Measurements from ENCODE around the gene SLC6A5.

Gene SLC6A5

DNA sequence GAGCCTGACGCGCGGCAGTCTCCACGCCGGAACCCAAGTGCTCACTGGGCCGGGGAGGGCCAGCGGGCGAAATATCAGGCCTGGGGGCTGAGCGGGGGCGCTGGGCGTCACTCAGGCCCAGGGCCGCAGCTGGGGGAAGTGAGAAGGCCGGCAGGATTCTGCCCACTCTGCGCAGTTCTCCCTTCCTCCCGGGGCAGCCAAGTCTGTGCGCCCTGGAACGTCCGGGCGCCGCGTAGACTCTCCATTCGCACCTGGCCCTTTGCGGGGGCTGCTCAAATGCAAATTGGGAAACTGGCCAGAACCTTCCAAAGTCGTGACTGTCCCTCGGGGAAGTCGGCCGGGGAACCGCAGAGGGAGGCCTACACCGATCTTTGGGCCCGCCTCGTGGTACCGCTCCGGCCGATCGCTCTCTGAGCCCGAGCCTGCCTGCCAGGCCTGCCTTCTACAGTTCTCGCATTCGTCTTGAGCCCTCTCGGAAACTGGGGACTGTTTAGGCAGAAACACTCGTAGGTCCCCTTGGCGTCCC, 2.2 kb upstream of the SLC6A5 start:
- Histone ChIP-seq H3K27ac (ENCODE audit: low read length) (no peak overlapping the region), H3K27me3 (replicated peaks; ENCODE audit: insufficient read depth, low read length) (peaks cover 21% of the 10 kb centered on the region)

DNA sequence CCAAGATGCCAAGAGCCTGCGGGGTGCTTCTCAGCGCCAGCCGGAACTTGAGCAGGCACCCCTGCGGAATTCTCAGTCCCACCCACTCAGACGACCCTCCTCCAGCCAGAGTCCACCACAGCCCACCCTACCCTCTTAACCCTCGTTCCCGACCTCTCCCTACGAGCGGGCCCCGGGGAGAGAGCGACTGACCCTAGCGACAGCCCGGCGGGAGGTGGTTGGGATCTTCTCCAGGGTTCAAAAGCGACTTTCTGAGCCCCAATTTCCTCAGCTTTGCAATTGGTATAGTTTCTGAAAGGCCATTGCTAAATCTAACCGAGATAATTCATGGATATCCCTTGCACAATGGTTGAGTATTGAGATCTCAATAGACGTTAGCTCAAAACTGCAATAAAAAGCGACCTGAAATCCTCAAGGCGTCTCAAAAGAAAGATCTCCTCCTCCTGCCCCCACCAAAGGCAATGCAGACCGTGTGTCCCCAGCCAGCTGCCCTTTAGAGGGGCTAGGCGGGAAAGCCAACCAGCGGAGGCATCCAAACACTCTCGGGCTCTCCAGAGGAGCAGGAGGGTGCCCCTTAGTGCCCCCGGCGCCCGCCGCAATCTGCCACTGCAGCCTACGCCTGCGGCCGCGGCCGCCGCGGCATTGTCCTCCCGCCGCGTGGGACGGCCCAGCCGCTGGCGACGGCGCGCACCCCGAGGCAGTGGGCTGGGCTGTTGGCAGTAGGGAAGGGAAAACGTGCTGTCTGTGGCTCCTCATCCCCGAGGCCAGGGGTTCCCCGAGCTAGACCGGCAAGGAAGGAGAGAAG, 1.5 kb upstream of the SLC6A5 start:
- TF ChIP-seq, protein P1, sequence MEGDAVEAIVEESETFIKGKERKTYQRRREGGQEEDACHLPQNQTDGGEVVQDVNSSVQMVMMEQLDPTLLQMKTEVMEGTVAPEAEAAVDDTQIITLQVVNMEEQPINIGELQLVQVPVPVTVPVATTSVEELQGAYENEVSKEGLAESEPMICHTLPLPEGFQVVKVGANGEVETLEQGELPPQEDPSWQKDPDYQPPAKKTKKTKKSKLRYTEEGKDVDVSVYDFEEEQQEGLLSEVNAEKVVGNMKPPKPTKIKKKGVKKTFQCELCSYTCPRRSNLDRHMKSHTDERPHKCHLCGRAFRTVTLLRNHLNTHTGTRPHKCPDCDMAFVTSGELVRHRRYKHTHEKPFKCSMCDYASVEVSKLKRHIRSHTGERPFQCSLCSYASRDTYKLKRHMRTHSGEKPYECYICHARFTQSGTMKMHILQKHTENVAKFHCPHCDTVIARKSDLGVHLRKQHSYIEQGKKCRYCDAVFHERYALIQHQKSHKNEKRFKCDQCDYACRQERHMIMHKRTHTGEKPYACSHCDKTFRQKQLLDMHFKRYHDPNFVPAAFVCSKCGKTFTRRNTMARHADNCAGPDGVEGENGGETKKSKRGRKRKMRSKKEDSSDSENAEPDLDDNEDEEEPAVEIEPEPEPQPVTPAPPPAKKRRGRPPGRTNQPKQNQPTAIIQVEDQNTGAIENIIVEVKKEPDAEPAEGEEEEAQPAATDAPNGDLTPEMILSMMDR (IDR thresholded peaks at IDR 0.05; ENCODE audit: low read length), result no peak
- TF ChIP-seq EZH2phosphoT487 (IDR thresholded peaks at IDR 0.05; ENCODE audit: low read length) (no peak), EZH2 (optimal IDR thresholded peaks at IDR 0.05; ENCODE audit: low read depth, low read length) (no peak)
- Histone ChIP-seq H3K79me2 (ENCODE audit: low read length) (no peaks in the 10 kb centered on the region), H3K4me2 (ENCODE audit: low read depth, low read length) (no peak overlapping the region), H2AFZ (ENCODE audit: low read length) (no peak overlapping the region), H3K4me1 (ENCODE audit: low read length) (no peaks in the 10 kb centered on the region), H3K36me3 (replicated peaks; ENCODE audit: insufficient read depth, low read length) (no peaks in the 10 kb centered on the region), H3K9me2 (replicated peaks; ENCODE audit: insufficient read depth, low read length) (no peaks in the 10 kb centered on the region), H3K27ac (ENCODE audit: low read length) (no peak overlapping the region), H4K20me1 (ENCODE audit: insufficient read depth, low read length) (no peaks in the 10 kb centered on the region), H3K27me3 (replicated peaks; ENCODE audit: insufficient read depth, low read length) (peaks cover 25% of the 10 kb centered on the region), H3F3A (ENCODE audit: insufficient read depth, low read length) (no peaks in the 10 kb centered on the region), H3K9ac (ENCODE audit: low read length) (no peak overlapping the region), H3K4me3 (ENCODE audit: low read length) (no peak overlapping the region), H3K9me3 (replicated peaks; ENCODE audit: insufficient read depth, low read length) (no peaks in the 10 kb centered on the region)
- no peak for DNase-seq

More for the DNA sequence above, 2.2 kb upstream of the SLC6A5 start:
- no peaks in the 10 kb centered on the region for H3K4me1 ChIP-seq (ENCODE audit: low read length)
- TF ChIP-seq EZH2 (optimal IDR thresholded peaks at IDR 0.05; ENCODE audit: low read depth, low read length) (no peak), EZH2phosphoT487 (IDR thresholded peaks at IDR 0.05; ENCODE audit: low read length) (no peak)
- TF ChIP-seq, protein P1 (IDR thresholded peaks at IDR 0.05; ENCODE audit: low read length), result no peak
- H3F3A ChIP-seq (ENCODE audit: insufficient read depth, low read length), result no peaks in the 10 kb centered on the region
- no peak overlapping the region for H3K9ac ChIP-seq (ENCODE audit: low read length)
- H3K9me2 ChIP-seq (replicated peaks; ENCODE audit: insufficient read depth, low read length), result no peaks in the 10 kb centered on the region
- no peak for DNase-seq
- no peaks in the 10 kb centered on the region for H3K79me2 ChIP-seq (ENCODE audit: low read length)
- H3K4me3 ChIP-seq (ENCODE audit: low read length), result no peak overlapping the region
- no peaks in the 10 kb centered on the region for H3K36me3 ChIP-seq (replicated peaks; ENCODE audit: insufficient read depth, low read length)
- no peaks in the 10 kb centered on the region for H4K20me1 ChIP-seq (ENCODE audit: insufficient read depth, low read length)
- no peaks in the 10 kb centered on the region for H3K9me3 ChIP-seq (replicated peaks; ENCODE audit: insufficient read depth, low read length)
- no peak overlapping the region for H2AFZ ChIP-seq (ENCODE audit: low read length)
- H3K4me2 ChIP-seq (ENCODE audit: low read depth, low read length), result no peak overlapping the region

DNA sequence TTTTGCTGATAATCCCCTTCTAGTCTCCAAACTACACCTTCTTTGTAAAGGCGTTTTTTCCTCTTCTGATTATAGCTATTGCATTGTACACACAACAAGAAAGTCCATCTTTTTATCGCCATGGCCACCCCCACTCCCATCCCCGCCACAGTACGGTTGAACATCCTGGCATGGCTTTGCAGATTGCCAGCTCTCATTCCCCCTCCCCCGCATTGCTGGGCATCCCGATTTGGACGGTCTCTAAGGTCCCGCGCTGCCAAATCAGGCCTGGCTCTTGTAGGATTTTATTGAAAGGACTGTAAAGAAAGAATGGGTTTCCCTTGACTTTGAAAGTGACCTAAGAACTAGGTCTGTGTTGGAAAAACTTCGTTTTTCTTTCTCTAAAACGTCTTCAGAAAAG, 916 bp upstream of the SLC6A5 start:
- Histone ChIP-seq H3K4me1 (ENCODE audit: low read length) (no peaks in the 10 kb centered on the region), H3K9ac (ENCODE audit: low read length) (no peak overlapping the region), H4K20me1 (ENCODE audit: insufficient read depth, low read length) (no peaks in the 10 kb centered on the region), H3K4me3 (ENCODE audit: low read length) (no peak overlapping the region), H3K36me3 (replicated peaks; ENCODE audit: insufficient read depth, low read length) (no peaks in the 10 kb centered on the region), H3K4me2 (ENCODE audit: low read depth, low read length) (no peak overlapping the region), H3F3A (ENCODE audit: insufficient read depth, low read length) (no peaks in the 10 kb centered on the region), H3K27ac (ENCODE audit: low read length) (no peak overlapping the region), H2AFZ (ENCODE audit: low read length) (no peak overlapping the region), H3K27me3 (replicated peaks; ENCODE audit: insufficient read depth, low read length) (peaks cover 25% of the 10 kb centered on the region), H3K9me3 (replicated peaks; ENCODE audit: insufficient read depth, low read length) (no peaks in the 10 kb centered on the region), H3K9me2 (replicated peaks; ENCODE audit: insufficient read depth, low read length) (no peaks in the 10 kb centered on the region), H3K79me2 (ENCODE audit: low read length) (no peaks in the 10 kb centered on the region)
- TF ChIP-seq EZH2 (optimal IDR thresholded peaks at IDR 0.05; ENCODE audit: low read depth, low read length) (no peak), EZH2phosphoT487 (IDR thresholded peaks at IDR 0.05; ENCODE audit: low read length) (no peak)
- TF ChIP-seq, protein P1 (IDR thresholded peaks at IDR 0.05; ENCODE audit: low read length), result no peak
- DNase-seq, result no peak
